H54 (cell line): ENCODE results near the gene POLR2B.
A peak's percentile ranks its signal among the peaks of the same experiment; 100 is the strongest.

ENCODE experiments used
- DNase-seq: peaks from one replicate; pipeline ENCODE4 v3.0.0; 2011; ENCODE audit warnings: low spot score, mixed read lengths; ENCODE audit not compliant: insufficient read length
- FAIRE-seq: peaks from 3 replicates; lab custom pipeline; 2011; peaks lifted over from hg19 to GRCh38; lab: Jason Lieb, UNC
- POLR2A ChIP-seq: IDR thresholded peaks from 2 replicates; pipeline ENCODE4 v1.6.1; 2011; ENCODE audit warnings: low read depth, mild to moderate bottlenecking, low read length

POLR2B gene

GRCh38 chr4:56973336-56973735 is 5.4 kb upstream of the POLR2B start:
- DNase-seq (no peak), FAIRE-seq (no peak)
- TF ChIP-seq POLR2A, result no peak

- no peak for DNase-seq
Measured at GRCh38 chr4:56976283-56976836, 2.3 kb upstream of the POLR2B start.

GRCh38 chr4:56976837-56977320 is 1.8 kb upstream of the POLR2B start:
- no peak for FAIRE-seq
- DNase-seq, result no peak

More at GRCh38 chr4:56976283-56976836, 2.3 kb upstream of the POLR2B start:
- FAIRE-seq, result no peak
- no peak for TF ChIP-seq POLR2A

GRCh38 chr4:56977321-56978012 is 1.2 kb upstream of the POLR2B start, which contains the start of gene NOA1:
Gene NOA1, minus strand, starts transcription at chr4:56977606. Its CDS starts 21 bp downstream, at chr4:56977585.
- peak; percentile 75 for DNase-seq
- peak; percentile 82 for FAIRE-seq
- TF ChIP-seq POLR2A, result peak; percentile 94

More at GRCh38 chr4:56976837-56977320, 1.8 kb upstream of the POLR2B start:
- no peak for TF ChIP-seq POLR2A

GRCh38 chr4:56979421-56980072 is 851 bp downstream of the POLR2B start:
- no peak for FAIRE-seq
- TF ChIP-seq POLR2A, result no peak
- no peak for DNase-seq

- no peak for TF ChIP-seq POLR2A
- DNase-seq (no peak), FAIRE-seq (no peak)
Measured at GRCh38 chr4:56981795-56982201, 3.1 kb downstream of the POLR2B start.

GRCh38 chr4:56986192-56986591 is 7.5 kb downstream of the POLR2B start:
- DNase-seq, result no peak
- no peak for FAIRE-seq
- no peak for TF ChIP-seq POLR2A

GRCh38 chr4:56986952-56987351 is 8.3 kb downstream of the POLR2B start:
- TF ChIP-seq POLR2A, result no peak
- no peak for FAIRE-seq
- DNase-seq, result no peak

GRCh38 chr4:56990109-56990905 is 11.6 kb downstream of the POLR2B start:
- TF ChIP-seq POLR2A, result no peak
- FAIRE-seq, result no peak
- no peak for DNase-seq

GRCh38 chr4:56995525-56995924 is 16.8 kb downstream of the POLR2B start:
- FAIRE-seq (no peak), DNase-seq (no peak)
- TF ChIP-seq POLR2A, result no peak

- DNase-seq, result no peak
- no peak for TF ChIP-seq POLR2A
- no peak for FAIRE-seq
Measured at GRCh38 chr4:56999751-57000150, 21.1 kb downstream of the POLR2B start.

- no peak for TF ChIP-seq POLR2A
- DNase-seq (no peak), FAIRE-seq (no peak)
Measured at GRCh38 chr4:57013543-57014120, 34.9 kb downstream of the POLR2B start.

GRCh38 chr4:57018980-57019379 is 40.3 kb downstream of the POLR2B start:
- DNase-seq, result no peak
- TF ChIP-seq POLR2A, result no peak
- no peak for FAIRE-seq
